NCI-H1092 (cell line): ENCODE measurements around the gene MYOZ2.

Source experiments
- DNase-seq: peaks from one replicate; lab custom pipeline; 2025; lab: John Stamatoyannopoulos, UW

Gene MYOZ2

GRCh38 chr4:119135721-119136121 is at the start of gene MYOZ2:
TSS of gene MYOZ2 (plus strand) at chr4:119135832. CDS start at chr4:119136526, 694 bp downstream.
- DNase-seq, result no peak

- no peak for DNase-seq
Measured at GRCh38 chr4:119087121-119087520, 48.5 kb upstream of the MYOZ2 start.

GRCh38 chr4:119087656-119088055 is 48.0 kb upstream of the MYOZ2 start:
- DNase-seq, result no peak

- no peak for DNase-seq
Measured at GRCh38 chr4:119093042-119093827, 42.4 kb upstream of the MYOZ2 start.

GRCh38 chr4:119097282-119097900 is 38.2 kb upstream of the MYOZ2 start:
- DNase-seq, result no peak

GRCh38 chr4:119098306-119098705 is 37.3 kb upstream of the MYOZ2 start:
- no peak for DNase-seq

- DNase-seq, result no peak
Measured at GRCh38 chr4:119099227-119099810, 36.3 kb upstream of the MYOZ2 start.

- DNase-seq, result no peak
Measured at GRCh38 chr4:119100655-119101054, 35.0 kb upstream of the MYOZ2 start.

- no peak for DNase-seq
Measured at GRCh38 chr4:119103263-119103662, 32.4 kb upstream of the MYOZ2 start.

GRCh38 chr4:119104644-119105273 is 30.9 kb upstream of the MYOZ2 start:
- no peak for DNase-seq

- no peak for DNase-seq
Measured at GRCh38 chr4:119105605-119106004, 30.0 kb upstream of the MYOZ2 start.

- DNase-seq, result no peak
Measured at GRCh38 chr4:119106036-119107000, 29.3 kb upstream of the MYOZ2 start.

GRCh38 chr4:119110121-119110520 is 25.5 kb upstream of the MYOZ2 start:
- DNase-seq, result no peak

GRCh38 chr4:119111296-119111695 is 24.3 kb upstream of the MYOZ2 start:
- no peak for DNase-seq

GRCh38 chr4:119113033-119113655 is 22.5 kb upstream of the MYOZ2 start:
- no peak for DNase-seq

GRCh38 chr4:119116021-119116420 is 19.6 kb upstream of the MYOZ2 start:
- DNase-seq, result no peak

- DNase-seq, result no peak
Measured at GRCh38 chr4:119116925-119117900, 18.4 kb upstream of the MYOZ2 start.

- no peak for DNase-seq
Measured at GRCh38 chr4:119118397-119118796, 17.2 kb upstream of the MYOZ2 start.

- no peak for DNase-seq
Measured at GRCh38 chr4:119124352-119124751, 11.3 kb upstream of the MYOZ2 start.

- DNase-seq, result no peak
Measured at GRCh38 chr4:119125931-119126330, 9.7 kb upstream of the MYOZ2 start.
